GM10847 (cell line): ENCODE measurements around the gene WNT10A.
A peak's percentile ranks its signal among the peaks of the same experiment; 100 is the strongest.

Source experiments
- POLR2A ChIP-seq: IDR thresholded peaks from 2 replicates; pipeline ENCODE4 v1.6.1; 2011; ENCODE audit not compliant: insufficient read length; ENCODE audit errors: extremely low read depth

Gene WNT10A

DNA sequence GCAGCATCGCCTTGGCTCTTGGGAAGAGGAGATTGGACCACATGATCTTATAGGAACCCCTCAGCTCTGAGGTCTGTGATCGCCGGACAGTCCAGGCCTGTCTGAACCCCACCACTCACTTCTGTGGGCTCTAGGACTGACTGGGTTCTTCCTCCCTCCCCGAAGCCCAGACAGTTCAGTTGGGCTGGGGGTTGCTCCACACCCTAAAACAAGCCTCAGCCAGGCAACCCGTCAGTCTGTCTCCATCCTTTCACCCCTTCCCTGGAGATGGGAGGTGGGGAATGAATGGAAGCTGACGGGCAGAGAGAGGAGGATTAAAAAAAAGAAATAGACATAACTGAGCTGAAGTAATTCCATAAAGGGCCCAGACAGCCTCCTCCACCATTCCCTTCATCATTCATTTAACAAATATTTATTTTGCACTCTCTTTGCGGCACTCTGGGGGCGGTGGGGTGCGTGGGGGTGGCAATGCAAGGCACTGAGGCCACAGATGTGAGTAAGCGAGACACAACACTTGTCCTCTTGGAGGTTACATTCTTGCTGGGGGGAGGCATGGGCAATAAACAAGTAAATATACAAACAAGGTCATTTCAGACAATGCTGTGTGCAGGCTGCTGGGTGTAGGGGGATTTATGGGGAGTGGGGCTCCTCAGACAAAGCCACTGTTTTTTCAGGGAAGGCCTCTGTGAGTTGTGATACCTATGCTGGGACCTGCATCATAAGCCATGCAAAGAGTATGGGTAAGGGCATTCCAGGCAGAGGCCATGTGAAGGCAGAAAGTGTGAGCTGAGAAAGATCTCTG is 12.9 kb downstream of the WNT10A start:
- no peak for TF ChIP-seq POLR2A

- no peak for TF ChIP-seq POLR2A
Observed at GRCh38 chr2:218894151-218894879, 13.7 kb downstream of the WNT10A start.

GRCh38 chr2:218894880-218895157 is 14.2 kb downstream of the WNT10A start:
- no peak for TF ChIP-seq POLR2A

DNA sequence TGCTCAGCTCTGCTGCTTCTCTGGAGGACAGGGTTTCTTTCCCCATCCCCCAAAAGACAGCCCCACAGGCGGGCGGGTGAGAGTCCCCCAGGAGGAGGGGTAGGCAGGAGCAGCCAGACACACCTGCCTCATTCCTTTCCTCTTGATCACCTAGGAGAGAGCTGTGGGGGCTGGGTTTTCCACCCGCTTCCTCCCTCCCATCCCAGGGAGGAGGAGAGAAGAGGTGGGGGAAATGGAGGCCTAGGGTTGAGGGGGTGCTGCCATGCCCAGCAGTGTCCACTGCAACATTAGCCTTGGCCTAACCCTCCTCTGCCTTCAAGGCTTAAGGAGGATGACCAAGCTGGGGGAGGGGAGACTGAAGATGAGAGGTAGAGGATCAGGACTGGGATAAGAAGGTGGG is 14.7 kb downstream of the WNT10A start:
- TF ChIP-seq POLR2A: no peak

GRCh38 chr2:218895759-218896500 is 15.3 kb downstream of the WNT10A start:
- no peak for TF ChIP-seq POLR2A

GRCh38 chr2:218896501-218897393 is 16.1 kb downstream of the WNT10A start:
- TF ChIP-seq POLR2A: peak; percentile 32

GRCh38 chr2:218897394-218898108 is 16.9 kb downstream of the WNT10A start:
- TF ChIP-seq POLR2A: no peak

GRCh38 chr2:218898109-218898878 is 17.6 kb downstream of the WNT10A start:
- TF ChIP-seq POLR2A: no peak

- TF ChIP-seq POLR2A: no peak
Observed at GRCh38 chr2:218899147-218899546, 18.5 kb downstream of the WNT10A start.

- no peak for TF ChIP-seq POLR2A
Observed at GRCh38 chr2:218902427-218902826, 21.8 kb downstream of the WNT10A start.

DNA sequence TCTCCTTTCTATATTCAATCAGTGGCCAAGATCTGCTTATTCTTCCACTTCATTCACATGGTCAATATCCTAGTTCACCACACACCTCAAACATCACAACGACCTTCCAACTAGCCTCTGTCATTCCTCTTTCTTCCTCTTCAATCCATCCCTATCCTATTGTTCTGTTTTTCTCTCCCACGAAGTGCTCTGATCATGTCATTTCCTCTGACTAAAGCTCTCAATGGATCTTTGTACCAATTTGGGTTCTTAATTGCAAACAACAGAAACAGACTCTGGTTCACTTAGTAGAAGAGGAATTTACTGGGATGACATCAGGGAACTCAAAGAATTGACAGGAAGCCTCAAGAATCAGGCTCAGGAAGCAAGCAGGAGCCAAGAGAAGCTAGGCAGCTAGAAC is 23.5 kb downstream of the WNT10A start:
- no peak for TF ChIP-seq POLR2A

DNA sequence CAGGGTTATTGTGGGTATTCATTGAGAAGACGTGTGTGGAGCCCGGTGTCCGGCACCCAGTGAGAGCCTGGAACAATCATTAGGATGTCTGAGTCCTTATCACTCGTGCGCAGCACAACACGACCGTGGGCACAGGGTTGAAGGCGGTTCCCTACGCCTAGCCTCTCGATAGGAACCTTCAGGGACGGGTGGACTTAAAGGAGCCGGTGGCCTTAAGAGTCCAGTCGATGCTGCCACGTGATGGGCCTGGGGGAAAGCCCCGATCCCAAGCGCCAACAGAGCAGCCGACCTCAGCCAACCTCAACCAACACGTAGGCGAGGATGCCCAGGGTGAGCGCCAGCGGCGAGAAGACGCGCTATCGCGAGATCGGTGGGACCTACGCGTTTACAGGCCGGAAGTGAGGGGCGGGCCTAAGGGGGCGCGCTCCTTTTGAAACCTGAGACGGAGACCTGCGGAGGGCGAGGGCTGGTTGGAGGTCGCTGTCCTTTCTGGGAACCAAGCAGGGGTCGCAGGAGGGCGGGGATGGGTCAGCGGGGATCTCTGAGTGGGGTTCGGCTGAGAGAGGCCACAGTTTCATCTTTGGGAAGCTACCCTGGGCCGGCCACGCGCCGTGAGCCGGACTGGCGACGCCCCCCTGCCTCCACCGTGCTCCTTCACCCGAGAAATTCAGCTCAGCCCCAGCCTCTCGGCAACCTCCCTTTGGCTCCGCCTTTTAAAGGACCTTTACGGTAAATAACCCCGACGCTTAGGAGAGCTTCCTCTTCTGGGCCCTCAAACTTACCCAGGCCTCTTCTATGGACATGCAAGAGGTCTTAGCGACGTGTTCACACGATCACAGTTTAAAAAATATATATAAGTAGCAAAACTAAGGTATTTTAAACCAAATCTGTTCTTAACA is 28.3 kb downstream of the WNT10A start:
- TF ChIP-seq POLR2A: peak; percentile 71

DNA sequence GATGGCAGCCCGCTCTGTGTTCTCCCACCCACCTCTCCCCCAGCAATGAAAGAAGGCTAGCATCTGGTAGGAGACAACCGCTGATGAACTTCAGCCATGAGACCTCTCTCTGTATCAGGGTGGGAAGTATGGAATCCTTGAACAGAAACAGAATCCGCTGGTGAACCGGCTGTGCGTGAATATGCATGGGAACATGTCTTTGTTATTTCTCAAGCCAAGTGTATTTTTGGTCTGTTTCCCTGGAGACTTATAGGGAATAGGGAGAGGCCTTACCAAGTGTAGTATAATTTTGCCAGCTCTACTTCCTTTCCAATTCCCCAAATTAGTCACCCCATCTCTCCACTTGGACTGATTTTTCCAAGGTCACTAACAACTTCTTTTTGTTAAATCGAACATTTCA is 30.1 kb downstream of the WNT10A start:
- no peak for TF ChIP-seq POLR2A
